Measurements from ENCODE around the gene CNPY1. TPM values are rescaled to one million over a fixed set of nuclear protein-coding genes. Genes with fewer than 3 reads are reported as not detected.

The CNPY1 gene
- total RNA-seq, 1 donor = not detected

DNA sequence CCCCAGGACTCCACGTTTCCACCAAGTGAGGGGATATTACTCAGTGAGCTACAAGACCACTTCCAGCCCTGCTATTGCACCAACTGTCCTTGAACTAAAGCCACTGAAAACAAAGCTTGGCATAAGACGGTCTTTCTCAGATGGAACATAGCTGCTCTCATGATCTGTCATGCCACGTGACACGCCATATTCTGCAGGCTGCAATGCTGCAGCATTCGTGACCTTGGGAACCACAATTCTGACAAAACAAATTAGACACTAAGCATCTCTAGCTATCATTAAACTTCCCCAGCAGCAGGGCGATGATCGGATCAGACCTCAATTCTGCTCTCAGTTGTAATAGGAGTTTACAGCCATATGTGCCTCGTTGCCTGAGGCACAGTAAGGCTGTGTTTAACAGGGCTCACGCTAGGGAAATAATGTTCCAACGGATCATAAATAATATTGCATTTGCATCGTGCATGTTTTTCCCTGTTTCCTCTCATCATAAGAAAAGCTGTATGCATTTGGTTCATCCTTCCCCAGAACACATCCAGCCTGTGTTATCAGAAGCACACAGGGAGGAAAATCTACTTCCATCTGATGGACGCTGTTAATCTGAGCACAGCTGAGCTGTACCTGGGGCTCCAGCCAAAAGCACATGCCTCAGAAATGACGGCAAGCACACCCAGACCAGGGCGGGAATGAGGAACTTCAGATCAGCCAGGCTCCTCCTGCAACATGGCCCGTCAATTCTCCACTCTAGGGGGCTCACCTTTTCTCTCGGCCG lies 38.6 kb upstream of the CNPY1 start:
- H3K4me3 ChIP-seq (ENCODE audit: low read depth, low read length) = no peak overlapping the region
- DNase-seq (ENCODE audit: low read depth) = peak; percentile 67
- TF ChIP-seq, protein P1, sequence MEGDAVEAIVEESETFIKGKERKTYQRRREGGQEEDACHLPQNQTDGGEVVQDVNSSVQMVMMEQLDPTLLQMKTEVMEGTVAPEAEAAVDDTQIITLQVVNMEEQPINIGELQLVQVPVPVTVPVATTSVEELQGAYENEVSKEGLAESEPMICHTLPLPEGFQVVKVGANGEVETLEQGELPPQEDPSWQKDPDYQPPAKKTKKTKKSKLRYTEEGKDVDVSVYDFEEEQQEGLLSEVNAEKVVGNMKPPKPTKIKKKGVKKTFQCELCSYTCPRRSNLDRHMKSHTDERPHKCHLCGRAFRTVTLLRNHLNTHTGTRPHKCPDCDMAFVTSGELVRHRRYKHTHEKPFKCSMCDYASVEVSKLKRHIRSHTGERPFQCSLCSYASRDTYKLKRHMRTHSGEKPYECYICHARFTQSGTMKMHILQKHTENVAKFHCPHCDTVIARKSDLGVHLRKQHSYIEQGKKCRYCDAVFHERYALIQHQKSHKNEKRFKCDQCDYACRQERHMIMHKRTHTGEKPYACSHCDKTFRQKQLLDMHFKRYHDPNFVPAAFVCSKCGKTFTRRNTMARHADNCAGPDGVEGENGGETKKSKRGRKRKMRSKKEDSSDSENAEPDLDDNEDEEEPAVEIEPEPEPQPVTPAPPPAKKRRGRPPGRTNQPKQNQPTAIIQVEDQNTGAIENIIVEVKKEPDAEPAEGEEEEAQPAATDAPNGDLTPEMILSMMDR (IDR thresholded peaks at IDR 0.05; ENCODE audit: insufficient read depth, low read length) = no peak

DNA sequence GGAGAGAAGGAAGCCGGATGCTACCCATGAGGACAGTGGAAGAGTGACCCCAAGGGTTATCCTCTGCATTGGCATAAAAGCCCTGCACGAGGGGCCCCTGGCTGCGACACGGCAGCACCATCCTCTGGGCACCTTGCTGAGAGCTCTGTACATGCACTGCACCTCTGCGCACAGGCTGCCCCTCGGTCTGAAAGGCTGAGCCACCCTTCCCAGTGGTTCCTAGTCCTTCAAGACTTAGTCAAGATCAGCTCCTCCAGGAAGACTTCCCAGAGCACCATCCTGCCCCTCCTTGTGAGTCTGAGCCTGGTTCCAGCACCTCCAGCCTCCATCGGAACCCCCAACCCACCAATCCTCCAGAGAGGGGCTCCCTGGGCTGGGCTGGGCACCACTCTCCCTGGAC lies 37.9 kb upstream of the CNPY1 start:
- DNase-seq (ENCODE audit: low read depth) = no peak
- no peak overlapping the region for H3K4me3 ChIP-seq (ENCODE audit: low read depth, low read length)
- TF ChIP-seq, protein P1 (IDR thresholded peaks at IDR 0.05; ENCODE audit: insufficient read depth, low read length) = no peak

DNA sequence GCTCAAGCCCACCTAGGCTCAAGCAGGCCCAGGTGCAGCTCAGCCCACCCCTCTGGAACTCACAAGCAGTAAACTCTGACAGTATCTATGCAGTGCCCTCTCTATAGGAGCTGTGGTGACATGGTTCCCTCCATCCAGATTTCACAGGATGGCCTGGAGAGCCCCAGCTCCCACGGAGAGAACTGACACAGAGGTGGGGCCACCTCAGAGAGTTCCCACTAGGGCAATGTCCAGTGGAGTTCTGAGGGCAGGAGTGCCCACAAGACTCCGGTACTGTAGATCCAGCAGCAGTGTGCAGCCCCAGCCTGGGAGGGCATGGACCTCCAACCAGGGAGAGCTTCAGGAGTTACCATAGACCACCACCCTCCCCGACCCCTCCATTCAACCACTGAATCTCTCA lies 37.3 kb upstream of the CNPY1 start:
- H3K4me3 ChIP-seq (ENCODE audit: low read depth, low read length) = no peak overlapping the region
- TF ChIP-seq, protein P1 (IDR thresholded peaks at IDR 0.05; ENCODE audit: insufficient read depth, low read length) = no peak
- no peak for DNase-seq (ENCODE audit: low read depth)

DNA sequence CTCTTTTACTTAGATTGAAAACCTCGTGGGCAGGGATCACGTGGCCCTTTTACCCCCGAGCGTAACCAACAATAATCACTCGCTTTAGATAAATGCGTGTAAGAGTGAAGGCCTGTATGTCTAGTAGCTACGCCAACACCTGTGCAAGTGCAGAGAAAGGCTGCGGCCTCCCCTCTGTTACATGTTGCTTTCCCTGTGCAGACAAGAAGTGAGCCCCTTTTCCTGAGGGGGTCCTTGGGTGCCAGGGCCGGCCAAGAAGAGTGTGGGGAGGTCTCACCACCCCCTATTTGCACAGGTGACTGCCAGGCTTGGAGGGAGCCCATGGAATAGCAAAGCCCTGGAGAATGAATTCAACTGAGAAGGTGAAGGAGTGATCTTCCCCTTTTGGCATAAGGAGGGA lies 35.6 kb upstream of the CNPY1 start:
- H3K4me3 ChIP-seq (ENCODE audit: low read depth, low read length) = no peak overlapping the region
- TF ChIP-seq, protein P1 (IDR thresholded peaks at IDR 0.05; ENCODE audit: insufficient read depth, low read length) = no peak
- DNase-seq (ENCODE audit: low read depth) = no peak

DNA sequence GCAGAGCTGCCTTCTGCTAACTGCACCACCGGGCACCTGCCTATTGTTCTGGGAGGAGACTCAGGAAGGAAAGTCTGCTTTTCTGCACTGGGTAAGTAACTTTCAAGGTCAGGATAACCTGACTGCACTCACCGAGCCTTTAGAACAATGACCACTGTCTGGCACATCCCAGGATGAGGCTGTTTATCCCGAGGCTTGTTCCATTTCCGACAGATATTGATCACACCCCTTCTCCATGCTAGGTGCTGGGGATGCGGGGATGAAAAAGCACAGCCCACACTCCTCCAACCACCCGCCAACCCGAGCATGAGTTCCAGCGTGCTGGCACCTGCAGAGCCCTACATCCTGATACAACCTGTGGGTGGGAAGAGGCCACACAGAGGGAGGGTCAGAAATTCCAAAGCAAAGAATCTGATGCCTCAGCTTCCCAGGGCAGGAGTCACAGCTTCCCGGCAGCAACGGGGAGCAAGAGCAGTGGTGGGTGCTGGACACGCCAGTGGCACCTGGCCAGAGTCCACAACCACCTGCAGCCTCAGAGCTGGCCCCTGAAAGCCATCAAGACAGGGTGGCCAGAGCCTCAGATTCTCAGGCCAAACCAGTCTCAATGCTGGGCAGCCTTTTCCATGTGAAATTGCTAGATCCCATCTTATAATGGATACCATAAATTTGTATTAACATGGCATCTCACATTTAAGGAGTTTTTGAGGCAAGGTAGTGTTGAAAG lies 34.9 kb upstream of the CNPY1 start:
- H3K4me3 ChIP-seq (ENCODE audit: low read depth, low read length) = no peak overlapping the region
- no peak for DNase-seq (ENCODE audit: low read depth)
- TF ChIP-seq, protein P1 (IDR thresholded peaks at IDR 0.05; ENCODE audit: insufficient read depth, low read length) = no peak

DNA sequence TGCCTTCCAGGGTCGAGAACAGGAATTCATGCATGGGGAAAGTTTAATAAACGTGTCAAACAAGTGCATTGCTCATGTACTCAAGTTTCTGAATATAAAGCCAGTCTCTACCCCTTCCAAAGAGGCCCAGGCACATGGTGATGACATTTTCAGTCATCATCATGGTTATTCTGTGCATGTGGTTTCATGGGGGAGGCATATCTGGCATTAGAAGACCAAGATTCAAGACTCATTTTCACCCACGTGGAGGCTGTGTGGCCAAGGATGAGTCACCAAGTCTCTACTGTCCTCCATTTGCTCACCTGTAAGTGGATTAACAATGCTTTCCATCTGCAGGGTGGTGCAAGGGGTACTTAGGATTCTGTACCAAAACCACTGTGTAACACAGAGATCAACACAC lies 34.0 kb upstream of the CNPY1 start:
- H3K4me3 ChIP-seq (ENCODE audit: low read depth, low read length) = no peak overlapping the region
- TF ChIP-seq, protein P1 (IDR thresholded peaks at IDR 0.05; ENCODE audit: insufficient read depth, low read length) = no peak
- no peak for DNase-seq (ENCODE audit: low read depth)

Data from fibroblast of the aortic adventitia (primary cell).